Stimulated activated CD4-positive, alpha-beta T cell treated with anti-CD3 and anti-CD28 coated beads, Interleukin-15, amount 100 ng/mL, for 24 hours (primary cell): ENCODE measurements around the gene RNASET2.
A peak's percentile ranks its signal among the peaks of the same experiment; 100 is the strongest.

Experiments used
- DNase-seq: peaks from one replicate; pipeline ENCODE4 v3.0.0-alpha.2; 2020

Gene RNASET2

DNA sequence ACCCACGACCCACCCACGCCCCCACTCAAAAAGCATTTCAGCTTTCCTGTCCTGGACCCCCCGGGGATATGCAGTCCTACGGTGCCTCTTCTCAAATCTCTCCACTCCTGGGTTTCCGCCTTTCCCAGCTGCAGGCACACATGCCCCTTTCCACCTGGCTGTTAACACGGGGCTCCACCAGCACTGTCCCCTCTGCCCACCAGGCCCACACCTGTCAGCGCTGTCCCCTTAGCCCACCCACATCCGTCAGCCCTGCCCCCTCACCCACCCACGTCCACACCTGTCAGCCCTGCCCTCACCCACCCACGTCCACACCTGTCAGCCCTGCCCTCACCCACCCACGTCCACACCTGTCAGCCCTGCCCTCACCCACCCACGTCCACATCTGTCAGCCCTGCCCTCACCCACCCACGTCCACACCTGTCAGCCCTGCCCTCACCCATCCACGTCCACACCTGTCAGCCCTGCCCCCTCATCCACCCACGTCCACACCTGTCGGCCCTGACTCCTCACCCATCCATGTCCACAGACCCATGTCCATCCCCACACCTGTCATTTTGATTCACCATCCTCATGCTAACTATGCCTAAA lies 11.6 kb downstream of the RNASET2 start:
- DNase-seq, result no peak

DNA sequence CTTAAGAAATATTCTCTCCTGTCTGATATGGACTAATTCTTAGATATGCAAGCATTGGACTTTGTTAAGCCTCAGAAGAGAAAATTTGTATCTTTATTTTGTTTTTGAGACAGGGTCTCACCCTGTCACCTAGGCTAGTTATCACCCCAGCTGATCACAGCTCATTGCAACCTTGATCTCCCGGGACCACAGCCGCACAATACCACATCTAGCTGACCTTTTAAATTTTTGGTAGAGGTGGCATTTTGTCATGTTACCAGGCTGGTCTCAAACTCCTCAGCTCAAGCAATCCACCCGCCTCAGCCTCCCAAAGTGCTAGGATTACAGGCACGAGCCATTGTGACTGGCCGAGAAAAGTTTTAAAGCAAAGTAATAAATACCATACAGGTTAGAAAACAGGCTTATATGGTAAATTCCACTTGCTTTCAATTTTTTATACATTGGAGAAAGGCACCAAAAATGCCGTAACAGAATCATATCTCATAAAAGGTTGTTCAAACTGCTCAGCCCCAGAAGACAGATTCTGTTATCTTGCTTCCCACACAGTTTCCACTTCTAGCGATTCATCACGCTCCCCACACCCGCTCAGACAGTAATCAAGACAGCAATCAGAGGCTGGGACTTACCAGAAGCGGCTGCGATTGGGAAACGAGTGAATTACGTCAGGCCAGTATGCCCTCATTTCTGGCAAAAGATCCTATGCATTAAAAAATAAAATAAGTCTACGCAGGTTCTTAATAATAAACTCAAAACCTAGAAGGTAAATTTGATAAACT lies 13.8 kb downstream of the RNASET2 start:
- DNase-seq, result peak; percentile 76

DNA sequence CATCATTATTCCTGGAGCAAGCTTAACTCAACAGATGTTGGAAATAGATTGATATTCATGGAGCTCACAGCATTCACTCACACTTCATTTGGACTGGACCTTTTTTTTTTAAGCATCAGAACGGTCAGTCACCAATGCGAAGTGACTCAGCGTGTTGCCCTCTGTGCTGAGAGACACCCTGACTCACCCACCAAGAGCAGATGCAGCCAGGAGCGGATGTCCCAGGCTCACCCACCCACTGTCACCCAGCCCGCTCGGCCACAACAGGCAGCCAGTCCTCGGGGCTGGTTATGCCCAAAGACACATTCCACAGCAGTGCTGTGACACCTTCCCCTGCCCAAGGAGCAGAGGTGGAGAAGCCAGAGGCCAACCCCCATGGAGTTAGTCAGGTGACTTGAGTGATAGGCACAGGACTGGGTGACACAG lies 15.7 kb downstream of the RNASET2 start:
- DNase-seq, result peak; percentile 21

DNA sequence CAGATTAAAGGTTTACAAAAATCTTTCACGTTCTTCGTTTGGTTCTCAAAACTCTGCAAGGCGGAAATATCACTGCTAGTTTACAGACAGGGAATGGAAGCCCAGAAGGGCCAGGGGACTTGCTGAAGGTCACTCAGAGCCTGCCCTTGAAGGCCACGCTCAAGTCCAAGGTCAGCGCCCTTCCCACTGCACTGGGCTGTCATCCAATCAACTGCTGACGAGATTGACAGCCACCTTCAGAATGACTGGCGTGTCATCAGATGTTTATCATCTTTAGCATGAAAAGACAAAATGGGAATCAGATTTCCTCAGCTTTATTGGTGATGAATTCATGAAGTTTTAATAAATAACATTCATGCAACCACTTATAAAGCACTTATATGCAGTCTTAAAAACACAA lies 16.5 kb downstream of the RNASET2 start:
- DNase-seq, result no peak

DNA sequence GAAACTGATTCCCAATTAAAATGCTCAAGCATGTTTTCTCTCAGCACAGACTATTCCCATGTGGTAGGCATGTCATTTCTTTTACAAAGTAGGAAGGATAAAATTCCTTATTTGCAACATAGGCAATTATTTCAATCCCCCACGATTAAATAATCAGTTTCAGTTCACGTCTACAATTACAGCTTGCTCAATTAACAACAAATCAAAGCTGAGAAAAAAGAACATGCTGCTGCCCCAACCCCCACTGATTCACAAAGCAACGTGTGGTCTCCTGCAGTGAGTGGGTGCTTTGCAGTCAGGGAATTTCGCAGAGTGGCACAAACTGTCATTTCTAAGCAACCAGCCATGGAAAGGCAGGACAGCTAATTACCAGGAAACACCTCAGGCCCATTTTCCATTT lies 17.0 kb downstream of the RNASET2 start:
- no peak for DNase-seq

DNA sequence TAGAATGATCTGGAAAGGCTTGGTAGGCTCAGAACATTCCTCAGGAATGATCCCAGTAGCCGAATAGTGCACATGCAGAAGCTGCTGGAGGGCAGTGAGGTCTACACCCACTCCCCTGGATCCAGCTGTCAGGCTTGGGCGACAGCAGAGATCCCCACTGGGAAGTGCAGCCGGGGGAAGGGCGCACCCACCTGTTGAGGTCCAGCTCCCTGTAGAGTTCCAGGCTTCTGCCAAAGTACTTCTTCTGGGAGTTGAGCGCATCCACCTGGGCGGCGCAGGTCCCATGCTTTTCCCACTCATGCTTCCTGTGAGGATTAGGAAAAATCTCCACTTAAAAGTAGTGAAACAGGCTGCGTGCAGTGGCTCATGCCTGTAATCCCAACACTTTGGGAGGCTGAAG lies 17.6 kb downstream of the RNASET2 start:
- DNase-seq, result no peak

DNA sequence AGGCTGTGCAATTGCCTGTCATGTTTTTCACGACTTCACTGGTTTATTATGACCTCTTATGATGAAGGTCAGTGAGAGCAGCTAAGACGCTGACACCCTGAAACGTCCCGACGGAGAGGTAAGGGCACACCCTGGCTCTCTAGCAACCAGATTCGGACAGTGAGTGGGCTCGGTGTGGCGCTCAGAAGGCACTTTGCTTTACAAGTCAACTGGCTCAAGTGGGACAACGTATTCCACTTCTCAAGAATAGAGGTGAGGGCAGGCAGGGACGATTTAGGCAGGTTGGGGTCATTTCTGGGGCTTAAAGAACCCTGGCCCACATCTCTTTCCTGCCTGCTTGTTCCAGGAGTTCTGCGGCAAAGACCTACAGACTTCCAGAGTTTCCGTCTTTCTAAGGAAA lies 18.2 kb downstream of the RNASET2 start:
- no peak for DNase-seq

DNA sequence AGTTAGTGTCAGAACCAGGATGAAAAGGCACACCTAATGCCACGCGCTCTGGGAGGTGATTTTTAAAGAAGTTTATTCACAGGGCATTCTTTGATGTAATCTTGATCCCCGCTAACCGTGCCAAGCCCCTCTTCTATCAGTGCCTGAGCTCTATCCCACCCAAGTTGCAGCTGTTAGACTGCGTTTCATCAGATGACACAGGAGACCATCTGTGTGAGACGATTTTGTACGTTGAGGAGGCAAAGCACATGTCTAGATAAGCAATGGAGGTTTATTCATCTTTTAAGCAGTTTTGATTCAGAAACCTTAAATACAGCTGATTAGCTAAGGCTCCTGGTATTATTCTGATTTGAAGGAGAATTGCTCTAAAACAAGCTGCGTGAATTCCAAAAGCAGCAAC lies 18.6 kb downstream of the RNASET2 start:
- no peak for DNase-seq

DNA sequence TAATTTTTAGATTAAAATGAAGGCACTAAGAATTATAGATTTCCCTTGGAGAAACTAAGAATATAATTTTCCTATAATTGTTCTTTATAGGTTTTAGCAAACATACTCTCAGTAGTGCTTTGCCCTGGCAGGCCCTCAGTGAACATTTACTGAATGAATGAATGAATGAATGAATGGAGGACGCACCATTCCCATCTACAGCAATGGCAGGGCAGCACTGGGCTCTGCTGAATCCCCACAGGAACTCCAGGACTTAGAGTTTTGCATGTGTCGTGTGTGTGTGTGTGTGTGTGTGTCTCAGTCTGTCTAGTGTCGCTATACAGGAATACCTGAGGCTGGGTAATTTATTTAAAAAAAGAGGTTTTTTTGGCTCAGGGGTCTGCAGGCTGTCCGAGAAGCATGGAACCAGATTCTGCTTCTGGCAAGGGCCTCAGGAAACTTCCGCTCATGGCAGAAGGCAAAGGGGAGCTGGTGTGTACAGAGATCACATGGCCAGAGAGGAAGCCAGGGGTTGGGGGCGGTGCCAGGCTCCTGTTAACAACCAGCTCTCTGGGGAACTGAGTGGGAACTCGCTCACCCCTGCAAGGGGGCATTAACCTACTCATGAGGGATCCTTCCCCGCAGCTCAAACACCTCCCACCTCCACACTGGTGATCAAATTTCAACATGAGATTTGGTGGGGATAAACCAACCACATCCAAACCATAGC lies 20.1 kb downstream of the RNASET2 start:
- peak; percentile 45 for DNase-seq

DNA sequence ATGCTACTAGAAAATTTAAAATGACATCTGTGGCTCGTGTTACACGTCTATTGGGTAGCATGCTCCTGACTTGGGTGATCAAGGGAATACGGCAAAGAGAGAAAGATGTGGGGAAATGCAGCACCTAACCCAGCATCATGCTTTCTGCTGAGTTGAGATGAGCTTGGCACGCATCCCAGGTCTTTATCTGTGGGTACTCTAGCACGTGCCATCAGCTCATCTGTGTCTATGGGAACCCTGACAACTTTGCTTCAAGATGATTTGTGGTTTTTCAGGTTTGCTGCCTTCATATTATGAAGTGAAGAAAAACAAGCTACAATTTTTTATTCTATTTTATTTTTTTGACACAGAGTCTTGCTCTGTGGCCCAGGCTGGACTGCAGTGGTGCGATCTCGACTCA lies 21.0 kb downstream of the RNASET2 start:
- no peak for DNase-seq

DNA sequence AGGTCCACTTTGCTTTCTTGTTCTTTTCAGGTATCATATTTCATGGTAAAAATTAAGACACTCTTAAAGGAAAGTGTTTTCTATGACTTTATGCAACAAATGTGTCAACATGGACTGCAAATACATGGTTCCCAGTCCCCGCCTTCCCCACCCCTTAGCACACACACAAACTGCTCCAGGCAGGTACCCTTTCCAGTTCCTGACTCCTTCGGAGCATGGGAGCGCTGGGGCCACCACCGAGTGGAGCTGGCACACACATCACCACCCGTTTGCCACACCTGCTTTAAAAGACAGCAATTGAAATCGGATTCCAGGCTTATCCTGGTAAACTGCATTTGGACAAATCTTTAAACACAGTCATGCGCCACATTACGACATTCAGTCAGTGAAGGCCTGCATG lies 22.2 kb downstream of the RNASET2 start:
- DNase-seq, result no peak

DNA sequence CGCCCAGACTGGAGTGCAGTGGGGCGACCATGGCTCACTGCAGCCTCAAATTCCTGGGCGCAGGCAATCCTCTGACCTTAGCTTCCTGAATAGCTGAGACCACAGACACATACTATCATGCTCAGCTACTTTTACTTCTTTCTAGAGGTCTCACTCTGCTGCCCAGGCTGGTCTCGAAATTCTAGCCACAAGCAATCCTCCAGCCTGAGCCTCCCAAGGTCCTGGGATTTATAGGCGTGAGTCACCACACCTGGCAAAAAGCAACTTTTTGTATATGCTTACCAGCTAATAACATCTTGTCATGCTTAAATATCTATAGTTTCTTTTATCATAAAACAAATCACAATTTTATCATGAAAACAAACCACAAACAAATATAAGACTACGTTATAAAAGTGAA lies 23.0 kb downstream of the RNASET2 start:
- DNase-seq, result no peak

DNA sequence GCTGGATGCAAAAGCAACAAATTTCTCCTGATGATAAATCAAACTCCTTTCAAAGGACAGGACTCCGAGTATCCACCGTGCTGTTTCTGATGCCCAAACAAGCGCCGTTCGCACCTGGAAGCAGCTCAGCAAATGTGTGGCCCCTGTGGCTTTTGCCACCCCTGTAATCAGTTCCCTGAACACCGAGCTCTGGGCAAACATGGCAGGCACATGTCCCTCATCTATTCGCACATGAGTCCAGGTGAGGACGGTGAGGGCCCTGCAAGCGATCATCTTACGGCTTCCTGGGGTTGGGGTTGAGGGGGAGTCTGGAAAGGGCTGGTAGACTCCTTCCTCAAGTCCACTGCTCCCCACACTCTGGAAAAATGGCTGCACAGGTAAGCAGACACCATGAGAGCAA lies 23.7 kb downstream of the RNASET2 start:
- no peak for DNase-seq

DNA sequence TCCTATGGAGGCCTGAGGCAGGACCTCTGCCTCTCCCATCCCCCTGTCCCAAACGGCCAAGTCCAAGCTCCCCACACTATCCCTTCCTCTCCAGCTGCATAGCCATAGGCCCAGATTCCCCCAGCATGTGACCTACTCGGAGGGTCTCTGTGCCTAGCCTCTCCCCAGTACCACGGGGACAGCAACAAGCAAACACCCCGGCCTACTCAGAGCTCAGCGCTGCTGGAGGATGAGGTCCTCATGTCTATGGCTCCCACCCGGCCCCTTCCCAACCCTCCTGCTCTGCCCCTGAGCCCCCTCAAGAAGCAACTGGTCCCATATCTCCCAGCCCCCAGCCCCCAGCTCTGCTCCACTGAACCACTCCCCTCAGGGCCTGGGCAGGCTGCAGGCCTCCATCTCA lies 24.2 kb downstream of the RNASET2 start:
- no peak for DNase-seq

DNA sequence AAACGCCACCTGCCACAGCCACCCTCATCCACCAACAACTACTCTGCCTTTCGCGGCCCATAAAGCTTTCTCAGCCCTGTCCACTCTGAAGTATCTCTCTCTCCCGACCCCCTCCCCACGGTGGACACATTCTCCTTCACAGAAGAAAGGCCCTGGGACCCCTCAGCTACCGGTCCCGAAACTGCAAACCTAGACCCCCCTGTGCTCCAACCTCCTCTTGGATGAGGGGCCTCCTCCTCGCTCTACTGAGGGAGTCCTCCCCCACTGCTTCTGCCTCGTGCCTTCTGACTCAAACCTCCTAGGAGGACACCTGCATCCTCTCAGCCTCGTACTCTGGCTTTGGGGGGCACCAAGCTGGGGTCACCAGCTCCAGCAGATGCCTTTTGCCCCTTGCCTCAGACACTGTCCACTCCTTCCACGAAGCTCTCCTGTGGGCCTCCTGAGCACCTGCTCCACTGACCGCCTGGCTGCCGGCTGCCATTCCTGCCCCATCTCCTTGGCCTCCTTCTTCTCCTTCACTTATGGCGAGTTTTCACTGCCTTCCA lies 24.9 kb downstream of the RNASET2 start:
- no peak for DNase-seq

DNA sequence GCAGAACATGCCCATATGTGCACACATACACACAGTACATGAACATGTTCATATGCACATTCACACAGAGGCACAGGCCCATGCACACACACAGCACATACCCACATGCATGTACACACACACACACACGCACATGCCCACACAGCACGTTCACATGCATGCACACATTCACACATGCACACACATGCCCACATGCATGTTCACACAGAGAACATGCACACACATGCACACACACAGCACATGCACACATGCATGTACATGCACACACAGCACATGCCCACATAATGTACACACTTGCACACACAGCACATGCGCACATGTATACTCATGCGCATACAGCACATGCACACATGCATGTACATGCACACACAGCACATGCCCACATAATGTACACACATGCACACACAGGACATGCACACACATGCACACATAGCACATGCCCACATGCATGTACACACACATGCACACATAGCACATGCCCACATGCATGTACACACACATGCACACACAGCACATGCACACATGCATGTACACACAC lies 25.9 kb downstream of the RNASET2 start:
- DNase-seq, result no peak

DNA sequence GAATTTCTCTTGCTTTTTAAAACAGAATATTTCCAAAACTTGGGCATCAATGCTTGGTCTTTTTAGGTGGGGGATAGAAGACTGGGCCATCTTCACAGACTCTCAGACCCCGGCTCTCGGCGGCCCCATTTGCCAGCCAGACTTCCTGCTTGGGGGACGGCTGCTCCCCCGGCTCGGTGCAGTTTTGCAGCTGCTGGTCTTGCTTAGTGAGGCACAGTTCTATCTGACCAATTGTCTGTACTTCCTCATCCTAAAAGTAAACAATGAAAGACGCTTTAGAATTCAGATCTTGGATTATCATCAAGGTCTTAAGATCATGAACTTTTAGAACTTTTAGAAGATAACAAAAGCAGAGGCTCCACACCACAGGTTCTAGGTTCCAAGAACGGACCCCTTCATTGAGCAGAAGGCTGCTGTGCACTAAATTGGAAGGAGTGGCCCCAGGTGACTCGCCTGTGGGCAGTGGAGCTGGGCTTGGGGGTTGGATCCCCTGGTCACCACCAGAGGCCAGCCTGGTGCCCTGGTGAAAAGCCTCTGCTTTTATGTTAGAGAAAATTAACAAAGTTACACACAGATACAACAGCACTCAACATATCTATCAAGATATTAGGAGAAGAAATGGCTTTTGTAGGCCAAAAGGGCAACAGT lies 26.7 kb downstream of the RNASET2 start:
- DNase-seq, result no peak

DNA sequence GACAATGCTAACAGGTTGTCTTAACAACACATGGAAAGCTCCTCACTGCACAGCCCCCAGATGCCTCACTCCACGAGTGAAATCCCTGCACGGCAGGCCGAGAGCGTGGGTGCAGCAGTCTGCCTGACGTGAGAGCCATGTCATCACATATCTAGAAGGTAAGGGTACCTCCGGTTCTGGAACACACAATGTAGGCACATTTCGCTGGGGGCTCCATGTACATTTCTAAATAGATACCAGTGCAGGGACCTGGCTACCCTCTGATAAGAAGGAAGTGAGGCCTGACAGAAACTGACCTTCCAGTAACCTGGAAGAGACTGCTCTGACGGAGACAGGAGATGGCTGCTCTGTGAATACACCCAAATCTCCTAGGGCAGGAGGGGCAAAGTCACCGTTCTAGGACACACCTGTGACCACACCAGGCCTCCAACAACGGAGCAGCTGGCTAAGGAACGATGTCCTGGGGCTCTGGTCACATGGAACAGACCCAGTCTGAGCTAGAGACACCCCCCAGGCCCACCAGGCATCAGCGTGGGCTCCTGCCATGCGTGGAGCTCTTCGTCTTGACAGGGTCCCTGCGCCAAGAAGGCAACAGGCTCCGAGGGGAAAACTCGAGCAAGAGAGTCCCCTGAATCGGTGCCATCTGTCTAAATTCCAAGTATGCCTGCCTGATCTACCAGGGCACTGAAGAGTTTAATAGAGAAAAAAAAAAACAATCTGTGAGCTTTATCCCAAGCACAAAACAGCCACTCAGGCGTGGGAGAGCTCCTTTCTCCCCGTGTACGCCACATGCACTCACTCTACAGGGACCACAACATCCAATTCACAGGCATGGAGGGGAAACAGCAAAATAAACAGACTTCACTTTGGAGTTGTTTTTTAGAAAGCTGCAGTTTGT lies 27.5 kb downstream of the RNASET2 start:
- DNase-seq, result no peak

DNA sequence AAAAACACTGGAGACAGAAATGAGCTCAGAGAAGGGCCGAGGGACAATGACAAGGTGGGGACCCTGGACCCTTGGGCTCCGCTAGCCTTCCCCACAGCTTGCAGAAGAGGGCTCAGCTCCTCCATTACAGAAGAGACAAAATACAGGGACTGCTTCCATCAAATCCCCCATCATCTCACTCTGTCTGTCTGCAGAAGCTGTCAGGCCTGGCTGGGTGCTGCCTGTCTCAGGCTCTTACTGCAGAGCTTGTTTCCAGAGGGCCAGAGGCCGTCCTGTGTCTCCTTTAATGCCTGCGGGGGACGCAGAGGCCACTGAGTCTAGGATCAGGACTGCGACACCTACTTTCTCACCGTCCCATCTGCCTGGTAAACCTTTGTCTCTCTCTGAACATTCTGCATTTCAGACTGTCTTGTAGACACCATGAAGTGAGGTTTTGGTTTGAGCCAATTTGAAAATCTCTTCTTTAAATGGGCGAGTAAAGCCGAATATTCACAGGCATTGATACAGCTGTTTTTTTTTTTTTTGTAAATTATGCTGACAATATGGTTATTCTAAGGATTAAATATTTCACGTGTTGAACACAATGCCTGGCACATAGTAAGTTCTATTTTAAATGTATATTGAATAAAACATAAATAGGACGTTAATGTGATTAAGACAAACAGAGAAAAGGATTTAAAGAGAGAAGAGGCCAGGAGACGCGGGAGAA lies 28.3 kb downstream of the RNASET2 start:
- DNase-seq, result no peak

DNA sequence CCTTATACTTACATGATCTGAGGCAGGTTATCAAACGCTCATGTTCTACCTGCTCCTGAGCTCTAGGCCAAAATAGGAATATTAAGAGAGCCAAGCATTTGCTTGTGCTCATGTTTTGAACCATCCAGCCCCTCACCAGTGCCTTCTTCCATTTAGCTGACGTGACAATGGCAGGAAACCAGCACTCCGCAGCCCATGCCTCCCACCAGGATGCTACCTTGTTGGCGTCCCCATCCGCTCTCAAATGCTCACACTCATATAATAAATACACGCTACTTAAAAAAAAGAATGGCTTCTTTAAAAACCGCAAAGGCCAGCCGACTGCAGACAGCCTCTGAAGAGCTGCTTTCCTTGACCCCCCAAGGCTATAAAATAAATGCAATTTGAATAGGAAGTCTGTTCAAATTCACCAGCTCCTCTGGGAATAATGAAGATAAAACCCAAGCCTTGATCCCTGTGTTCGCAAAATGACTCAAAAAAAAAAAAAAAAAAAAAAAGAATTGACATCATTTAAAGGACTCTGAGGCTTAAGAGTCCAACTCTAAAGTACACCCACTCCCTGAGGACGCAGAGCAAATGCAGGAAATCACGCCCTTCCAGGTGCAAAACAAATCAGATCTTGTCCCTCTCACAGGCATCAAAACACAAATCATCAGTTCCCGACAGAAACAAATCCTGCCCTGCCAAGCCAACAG lies 29.0 kb downstream of the RNASET2 start:
- DNase-seq, result no peak

DNA sequence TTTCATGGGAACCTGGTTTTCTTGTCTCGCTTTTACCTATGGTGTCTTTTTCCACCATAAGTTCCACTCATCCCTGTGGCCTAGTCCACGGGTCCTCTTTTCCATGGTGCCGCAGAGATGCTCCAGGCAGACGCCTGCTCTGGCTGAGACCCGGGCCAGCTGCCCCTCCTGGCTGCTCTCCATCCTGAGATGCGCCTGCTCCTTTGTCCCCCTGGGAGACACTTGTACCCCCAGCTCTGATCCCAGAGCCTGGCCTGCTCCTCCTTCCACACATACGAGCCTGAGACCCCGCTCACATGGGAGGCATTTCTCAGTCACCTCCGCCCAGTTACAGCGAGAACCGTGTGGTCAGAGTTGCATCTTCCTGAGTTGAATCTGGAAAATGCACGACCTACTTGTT lies 29.6 kb downstream of the RNASET2 start:
- DNase-seq, result no peak
